DOHH2 (cell line): ENCODE measurements around the gene GALNT18.

Source experiments
- CTCF ChIP-seq: fragments of 200-600 bp; sonication (generic); IDR thresholded peaks from one replicate; pipeline ENCODE4 v1.5.1; 2014; ENCODE audit warnings: antibody characterized with exemption, mild to moderate bottlenecking, low read depth, low read length; ENCODE audit not compliant: poor library complexity, severe bottlenecking
- EZH2phosphoT487 ChIP-seq: fragments of 200-600 bp; sonication (generic); IDR thresholded peaks from 2 replicates; pipeline ENCODE4 v1.6.1; 2017; ENCODE audit warnings: borderline replicate concordance, mild to moderate bottlenecking, antibody characterized with exemption, low read length, moderate library complexity, mixed read lengths

- TF ChIP-seq CTCF (no peak), EZH2phosphoT487 (no peak)
Measured at GRCh38 chr11:11312738-11313137, 309.1 kb downstream of the GALNT18 start.
